DMS 273 (cell line): ENCODE data around the gene UGT1A7.

Experiments
- DNase-seq: peaks from one replicate; lab custom pipeline; 2025; ENCODE audit not compliant: unreplicated experiment; lab: John Stamatoyannopoulos, UW

The UGT1A7 gene

DNA sequence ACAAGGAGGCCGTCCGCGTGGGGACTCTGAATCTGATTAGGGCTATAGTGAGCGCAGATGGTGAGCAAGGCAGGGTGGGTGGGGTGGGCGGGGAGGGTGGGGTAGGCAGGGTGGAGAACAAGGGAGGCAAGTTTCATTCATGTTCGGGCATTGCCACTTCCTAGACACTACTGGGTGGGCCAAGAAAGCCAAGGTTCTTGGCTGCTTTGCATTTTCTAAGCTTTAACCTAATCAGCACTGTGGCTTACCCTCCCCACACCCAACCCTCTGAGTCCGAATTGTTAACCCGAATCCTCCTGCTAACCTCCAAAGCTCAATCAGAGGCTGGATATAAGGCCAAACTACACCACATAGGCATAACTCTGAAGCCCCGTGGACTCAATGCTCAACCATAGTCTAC lies 114.6 kb downstream of the UGT1A7 start:
- no peak for DNase-seq

DNA sequence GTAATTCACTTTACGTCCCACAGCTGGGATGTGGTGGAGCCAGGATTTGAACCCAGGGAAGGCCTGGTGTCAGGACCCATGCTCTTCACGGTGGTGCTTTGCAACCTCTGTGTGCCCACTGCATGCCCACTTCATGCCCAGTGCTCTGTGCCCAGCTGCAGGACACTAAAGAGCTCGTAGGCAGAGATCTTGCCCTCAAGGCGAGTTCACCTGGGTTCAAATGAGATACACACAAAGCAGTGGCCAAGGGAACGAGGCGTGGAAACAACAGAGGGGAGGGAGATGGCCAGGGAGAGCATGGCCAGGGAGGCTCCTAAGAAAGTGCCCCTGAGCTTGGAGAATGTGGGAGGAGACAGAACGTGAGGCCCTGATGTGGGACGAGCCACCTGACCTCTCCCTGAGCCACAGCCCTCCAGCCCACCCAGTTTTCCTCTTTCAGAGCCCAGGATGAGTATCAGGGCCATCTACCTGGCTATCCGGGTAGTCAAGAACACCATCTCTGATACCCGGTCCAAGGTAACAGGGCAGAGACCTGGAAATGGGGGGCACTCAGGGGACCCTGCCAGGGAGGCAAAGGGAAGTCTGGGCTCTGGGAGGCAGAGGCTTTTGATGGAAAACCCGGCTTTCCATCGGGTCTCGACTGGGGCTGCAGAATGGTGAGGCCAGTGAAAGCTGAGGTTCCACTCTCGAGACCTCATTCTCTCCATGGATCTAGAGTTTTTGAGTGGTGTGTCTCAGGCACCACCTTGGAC lies 116.8 kb downstream of the UGT1A7 start:
- DNase-seq = no peak

DNA sequence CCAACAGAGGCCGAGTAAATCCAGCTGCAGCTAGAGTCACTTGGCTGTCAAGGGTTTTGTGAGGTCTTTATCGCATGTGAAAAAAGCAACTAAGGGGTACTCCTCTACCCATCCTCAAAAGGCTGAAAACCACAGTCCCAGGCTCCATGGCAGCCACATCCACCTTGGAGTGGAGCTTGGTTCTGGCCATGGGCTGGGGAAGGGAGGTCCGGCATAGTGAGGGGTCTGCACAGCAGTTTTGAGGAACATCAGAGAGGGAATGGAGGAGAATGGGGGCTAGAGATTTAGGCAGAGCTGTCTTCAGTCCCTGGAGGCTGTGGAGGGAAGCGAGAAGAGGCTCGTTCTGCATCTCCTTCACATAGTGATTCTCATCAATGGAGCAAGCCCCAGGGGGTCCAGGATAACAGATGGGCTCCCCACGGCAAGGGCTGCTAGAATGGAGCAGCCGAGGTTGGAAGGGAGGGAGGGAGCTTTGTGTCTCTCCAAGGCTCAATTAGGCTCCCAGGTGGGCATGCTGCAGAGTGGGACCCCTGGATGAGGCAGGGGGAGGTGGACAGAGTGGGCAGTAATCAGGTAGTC lies 117.5 kb downstream of the UGT1A7 start:
- DNase-seq = peak; percentile 58

DNA sequence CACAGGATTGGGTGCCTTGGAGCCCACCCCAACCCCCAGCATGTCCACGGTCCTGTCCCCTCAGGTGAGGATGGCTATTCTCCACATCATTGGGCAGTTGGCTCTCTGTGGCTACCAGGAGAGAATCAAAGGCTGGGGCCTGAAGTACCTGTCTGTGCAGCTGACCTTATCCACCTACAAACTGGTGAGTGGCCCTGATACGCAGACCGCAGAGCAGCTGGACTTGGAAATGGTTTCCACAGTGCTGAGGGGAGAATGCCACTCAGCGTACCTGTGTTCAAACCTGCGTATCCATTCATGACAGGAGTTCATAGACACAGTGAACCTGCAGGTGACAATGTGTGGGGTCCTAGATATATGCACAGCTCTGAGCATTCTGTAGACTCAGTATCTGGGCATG lies 118.0 kb downstream of the UGT1A7 start:
- DNase-seq = no peak

DNA sequence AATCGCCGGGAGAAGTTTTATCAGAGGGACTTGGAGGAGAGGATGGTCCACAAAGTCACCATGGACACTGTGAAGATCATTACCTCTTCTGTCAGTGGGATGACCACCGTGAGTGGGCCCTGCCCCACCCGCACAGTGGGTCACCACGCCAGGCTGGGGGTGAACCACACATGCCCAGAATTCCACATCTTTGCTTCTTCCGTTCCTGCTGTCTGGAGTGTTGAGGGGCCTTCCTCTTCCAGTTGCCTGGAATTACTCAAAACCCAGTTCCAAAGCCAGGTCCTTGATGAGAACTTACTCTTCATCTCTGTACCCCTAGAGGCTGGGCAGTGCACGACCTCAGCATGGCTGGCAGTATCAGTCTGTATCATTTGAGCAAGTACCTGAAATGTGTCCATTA lies 118.5 kb downstream of the UGT1A7 start:
- no peak for DNase-seq

DNA sequence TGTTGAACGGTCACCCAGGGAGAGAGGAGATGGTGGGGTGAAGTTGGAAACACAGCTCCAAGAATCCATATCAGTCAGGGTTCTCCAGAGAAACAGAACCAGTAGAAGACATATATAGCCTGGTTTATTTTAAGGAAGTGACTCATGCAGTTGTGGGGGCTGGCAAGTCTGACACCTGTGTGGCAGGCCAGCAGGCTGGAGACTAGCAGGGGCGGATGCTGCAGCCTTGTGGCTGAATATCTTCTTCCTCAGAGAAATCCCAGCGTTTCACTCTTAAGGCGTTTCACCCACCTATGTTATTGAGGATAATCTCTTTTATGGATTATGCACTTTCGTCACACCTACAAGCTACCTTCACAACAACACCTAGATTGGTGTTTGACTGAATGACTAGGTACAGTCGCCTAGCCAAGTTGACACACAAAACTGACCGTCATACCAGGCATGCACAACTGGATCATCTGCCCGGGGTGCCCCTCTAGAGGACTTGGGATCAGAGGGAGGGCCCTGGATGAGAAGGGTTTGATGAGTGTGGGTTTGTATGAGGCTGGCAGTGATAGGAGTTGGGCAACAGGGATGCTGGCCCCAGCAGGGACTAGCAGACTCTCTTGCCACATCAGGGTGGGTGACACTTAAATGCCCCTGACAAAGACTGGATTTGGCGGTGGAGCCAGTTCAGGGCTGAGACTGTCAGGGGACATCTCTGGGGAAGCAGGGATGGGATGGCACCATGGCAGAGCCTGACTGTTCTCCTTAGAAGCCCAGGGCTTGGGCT lies 119.8 kb downstream of the UGT1A7 start:
- no peak for DNase-seq

DNA sequence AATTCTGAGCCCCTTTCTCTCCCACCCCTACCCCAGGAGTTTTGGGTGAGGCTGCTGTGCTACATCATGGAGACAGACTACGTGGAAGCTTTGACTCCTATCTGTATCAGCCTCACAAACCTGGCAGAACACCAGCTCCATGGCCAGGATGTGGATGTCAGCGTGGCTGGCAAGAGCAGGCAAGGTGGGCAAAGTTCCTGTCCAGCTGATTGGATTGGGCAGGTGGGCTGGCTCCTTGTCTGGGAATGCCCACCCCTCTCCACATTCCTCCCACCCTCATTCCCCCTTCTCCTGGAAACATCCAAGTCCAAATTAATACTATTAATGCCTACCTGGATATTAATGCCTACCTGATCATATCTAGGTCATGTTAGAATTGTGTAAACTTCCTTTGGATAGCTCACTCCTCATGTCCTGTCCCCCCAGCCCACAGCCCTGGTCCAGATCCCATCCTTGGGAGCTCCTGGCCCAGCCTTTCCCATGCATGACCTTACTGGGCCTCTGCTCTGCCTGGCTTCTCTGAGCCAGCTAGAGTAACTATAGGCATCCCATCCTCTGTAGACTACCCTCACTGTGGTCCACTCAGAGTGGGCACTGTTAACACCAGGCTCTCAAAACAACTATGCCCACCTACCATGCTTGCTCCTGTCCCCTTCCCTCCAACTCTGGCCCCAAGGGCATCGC lies 120.6 kb downstream of the UGT1A7 start:
- no peak for DNase-seq

DNA sequence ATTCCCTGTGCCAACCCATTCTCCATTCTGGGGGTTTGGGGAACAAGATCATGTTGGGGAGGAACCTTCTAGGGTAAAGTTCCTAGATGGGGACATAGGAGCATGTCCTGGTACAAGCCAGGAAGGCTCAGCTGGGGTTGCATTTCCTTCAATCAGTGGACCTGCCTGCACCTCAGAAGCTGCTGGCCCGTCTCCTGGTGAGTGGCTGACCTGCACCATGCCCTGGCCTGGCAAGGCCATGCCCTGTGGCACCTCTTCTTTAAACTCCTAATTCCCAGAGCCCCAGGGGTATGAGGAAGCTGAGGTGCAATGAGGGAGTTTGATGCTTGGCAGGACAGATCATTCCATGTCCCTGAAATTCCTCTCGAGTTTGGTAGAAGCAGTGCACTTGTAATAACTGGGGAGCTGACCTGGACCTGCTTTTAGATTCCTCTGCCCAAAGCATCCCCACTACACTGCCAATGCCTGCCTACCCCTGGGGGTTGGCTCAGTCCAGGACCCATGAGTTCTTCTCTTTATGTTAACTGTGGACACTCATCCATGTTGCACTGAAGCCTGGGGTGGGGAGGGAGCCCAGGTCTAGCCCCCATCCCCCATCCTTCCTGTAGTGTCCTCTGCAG lies 121.7 kb downstream of the UGT1A7 start:
- DNase-seq = no peak

DNA sequence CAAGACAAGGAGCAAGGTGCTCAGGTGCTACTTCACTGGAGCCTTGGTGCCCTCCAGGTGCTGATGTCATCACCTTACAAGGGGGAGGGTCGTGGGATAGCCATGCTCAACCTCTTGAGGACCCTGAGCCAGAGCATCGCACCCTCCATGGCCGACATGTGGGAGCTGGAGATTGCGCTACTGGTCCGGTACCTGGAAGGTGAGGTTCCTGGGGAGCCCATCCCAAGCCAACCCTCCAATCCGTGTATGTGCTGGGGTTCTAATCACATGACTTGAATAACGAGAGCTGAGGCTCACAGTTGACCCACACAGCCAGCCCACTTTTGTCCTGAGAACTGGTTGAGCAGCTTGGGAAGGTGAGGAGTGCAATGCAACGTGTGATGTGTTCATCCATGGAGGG lies 122.3 kb downstream of the UGT1A7 start:
- DNase-seq = no peak

DNA sequence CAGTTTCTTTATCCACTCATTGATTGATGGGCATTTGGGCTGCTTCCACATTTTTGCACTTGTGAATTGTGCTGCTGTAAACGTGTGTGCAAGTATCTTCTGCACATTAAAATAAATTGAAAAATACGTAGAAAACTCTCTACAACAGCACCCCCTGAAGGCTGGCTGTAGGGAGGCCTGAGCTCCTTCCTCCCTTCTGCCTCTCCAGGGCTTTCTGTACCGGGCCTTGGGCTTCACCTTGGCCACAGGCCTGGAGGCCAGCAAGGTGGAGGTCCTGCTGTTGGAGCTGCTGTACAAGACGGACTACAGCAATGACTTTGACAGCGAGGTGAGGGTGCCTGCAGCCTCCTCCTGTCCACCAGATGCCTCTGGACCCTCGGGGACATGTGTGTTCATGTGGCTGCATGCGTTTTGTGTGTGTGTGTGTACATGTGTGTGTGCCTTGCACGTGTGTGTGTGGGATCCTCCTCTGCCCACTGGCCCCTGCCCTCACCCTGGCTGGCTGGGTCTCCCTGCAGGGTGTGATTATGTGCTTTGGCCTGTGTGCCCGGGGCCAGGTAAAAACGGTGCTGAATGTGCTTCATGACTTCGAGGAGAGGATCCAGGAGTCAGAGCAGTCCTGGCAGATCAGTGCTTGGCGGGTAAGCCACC lies 125.6 kb downstream of the UGT1A7 start:
- DNase-seq = no peak

DNA sequence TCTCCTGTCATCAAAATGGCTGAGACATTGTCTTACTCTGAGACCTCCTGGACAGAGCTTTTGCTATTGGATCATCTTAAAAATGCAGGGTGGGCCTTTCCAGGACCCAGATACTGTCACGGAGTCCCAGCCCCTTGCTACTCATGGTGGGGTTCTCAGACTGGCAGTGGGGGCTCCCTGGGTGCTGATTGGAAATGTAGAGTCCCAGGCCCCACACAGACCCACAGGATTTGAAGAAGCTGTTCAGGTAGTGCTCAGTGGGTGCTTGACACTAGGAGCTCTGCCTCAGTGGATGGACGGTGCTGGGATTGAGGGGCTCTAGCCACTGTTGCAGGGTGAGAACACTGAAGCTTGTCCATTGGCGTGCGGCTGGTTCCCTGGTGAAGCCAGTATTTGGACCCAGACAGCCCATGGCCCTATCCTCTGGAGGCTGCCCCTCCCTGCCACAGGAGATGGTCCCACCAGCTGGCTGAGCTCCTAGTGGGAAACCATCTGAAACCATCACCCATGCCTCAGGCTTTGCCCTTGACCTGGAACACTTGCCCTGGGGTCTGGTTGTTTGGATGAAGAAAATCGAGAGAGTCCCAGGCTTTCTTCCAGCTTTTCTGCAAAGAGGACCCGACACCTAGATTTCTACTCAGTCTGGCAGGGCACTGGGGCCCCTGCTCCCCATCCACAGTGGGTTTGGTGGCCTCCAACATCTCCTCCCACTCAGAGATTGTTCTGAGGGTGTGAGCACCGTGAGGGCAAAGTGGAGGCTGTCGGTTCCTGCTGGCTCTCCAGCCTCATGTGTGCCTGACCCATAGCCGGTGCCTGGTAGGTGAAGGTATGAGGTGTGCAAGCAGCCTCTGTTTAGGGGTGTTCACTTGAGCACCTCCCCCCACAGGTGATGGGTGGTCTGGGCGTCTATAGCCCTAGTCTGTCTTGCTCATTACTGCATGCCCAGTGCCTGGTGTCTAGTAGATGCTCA lies 126.5 kb downstream of the UGT1A7 start:
- no peak for DNase-seq

DNA sequence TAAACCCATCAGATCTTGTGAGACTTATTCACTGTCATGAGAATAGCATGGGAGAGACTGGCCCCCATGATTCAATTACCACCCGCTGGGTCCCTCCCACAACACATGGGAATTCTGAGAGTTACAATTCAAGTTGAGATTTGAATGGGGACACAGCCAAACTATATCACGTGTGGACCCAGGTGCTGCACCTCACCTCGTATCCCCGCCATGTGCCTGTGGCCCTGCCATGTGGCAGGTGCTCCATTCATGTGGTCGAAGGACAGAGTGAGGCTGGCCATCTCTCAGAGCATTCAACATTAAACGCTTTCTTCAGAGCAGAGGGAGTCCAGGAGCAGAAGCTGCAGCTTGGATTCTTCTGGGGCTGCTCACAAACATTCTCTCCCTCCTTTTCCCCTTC lies 128.7 kb downstream of the UGT1A7 start:
- no peak for DNase-seq

DNA sequence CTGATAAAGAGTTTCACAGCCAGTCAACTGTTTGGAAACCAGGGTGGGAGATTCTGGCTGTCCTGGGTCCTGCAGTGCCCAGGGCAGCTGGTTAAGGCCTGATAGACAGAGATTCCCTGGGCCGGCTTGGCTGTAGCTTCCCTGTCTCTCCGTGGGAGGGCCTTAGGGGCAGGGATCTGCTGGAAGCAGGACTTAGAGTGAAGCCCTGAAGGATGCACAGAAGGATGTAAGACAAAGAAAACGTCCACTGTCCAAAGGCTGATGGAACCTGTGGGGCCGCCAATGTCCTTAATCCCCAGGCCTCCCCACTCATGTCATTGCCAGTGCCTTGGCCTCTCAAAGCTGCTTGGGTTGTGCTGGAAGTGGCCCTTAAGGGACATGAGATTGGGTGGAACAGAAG lies 129.4 kb downstream of the UGT1A7 start:
- no peak for DNase-seq

DNA sequence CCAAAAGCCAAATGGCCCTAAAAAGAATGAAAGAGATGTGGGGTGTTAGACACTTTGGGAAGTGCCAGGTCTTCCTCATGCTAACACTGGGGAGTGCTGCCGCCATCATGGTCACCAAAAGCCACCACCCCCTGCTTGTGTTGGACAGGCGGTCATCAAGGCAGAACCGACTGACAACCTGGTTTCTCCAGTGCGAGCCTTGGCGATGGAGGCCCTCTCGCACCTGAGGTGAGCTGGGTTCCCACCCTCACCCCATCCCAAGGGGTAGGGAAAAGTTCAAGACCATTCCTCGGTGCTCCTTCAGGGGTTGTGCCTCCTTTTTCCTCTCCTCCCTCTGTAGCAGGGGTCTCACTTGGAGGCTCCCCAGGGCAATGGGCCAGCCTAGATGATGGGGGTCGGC lies 130.0 kb downstream of the UGT1A7 start:
- DNase-seq = no peak

DNA sequence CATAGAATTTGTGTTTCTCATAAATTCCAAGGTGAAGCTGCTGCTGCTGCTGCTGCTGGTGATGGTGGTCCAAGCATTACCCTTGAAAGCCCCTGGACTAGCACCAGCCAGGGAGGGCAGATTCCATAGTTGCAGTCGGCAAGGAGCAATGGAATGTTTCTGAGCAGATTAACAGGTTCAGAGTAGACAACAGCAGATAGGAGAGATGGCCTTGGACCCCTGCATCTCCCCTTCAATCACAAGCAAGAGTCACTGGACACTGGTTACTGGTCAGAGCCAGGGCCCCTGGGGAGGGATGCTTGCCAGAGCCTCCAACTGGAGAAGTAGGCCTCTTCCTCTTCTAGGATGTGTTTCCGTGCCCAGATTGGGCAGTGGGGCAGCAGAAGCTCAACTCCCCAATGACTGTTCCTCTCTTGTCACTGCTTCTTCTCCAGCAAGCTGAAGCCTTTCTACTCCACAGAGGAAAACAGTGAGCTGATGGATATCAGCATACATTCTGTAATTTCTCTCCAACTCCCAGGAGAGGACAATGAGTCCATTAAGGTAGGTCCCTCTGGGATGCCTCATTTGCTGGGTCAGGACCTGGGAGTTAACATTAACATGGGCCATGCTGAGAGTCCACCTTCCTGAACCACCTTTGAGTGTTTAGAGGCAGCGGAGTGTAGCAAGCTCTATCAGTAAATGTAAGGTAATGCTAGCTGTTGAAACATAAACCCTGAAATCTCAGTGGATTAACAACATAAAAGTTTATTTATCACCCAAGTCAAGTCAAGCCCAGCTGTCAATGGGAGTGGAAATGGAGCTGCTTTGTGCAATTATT lies 131.7 kb downstream of the UGT1A7 start:
- no peak for DNase-seq

DNA sequence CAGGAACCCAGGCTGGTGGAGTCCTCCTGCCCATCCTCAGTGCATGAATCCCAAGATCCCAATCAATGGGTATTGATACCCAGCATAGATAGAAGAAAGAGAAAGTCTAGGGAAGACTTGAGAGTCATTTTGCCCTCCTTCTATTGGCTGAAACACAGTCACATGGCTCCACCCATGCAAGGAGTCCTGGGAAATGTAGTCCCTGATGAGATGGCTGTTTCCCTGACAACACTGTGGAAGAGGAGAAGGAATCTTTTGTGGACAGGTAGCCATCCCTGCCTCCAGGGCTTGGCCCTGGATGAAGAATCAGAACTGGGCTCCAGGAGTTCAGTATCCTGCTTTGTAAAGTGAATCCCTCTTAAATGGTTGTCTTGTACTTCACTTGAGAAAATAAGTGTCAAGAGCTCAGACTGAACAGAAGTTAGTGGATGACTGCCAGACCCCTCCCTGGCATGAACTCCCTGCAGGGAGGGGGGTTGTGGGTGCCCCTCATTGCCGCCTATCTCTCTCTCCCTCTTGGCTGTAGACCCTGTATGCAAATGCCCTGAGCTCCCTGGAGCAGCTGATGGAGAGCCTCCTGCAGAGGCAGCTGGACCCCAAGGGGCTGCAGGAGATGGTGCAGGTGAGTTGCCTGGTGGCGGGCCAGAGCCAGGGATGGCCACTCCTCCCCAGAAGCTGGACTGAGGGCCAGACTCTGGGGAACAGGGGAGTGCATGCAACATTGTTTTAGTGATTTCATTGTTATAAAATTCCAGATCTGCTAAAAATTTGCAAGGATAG lies 132.5 kb downstream of the UGT1A7 start:
- peak; percentile 44 for DNase-seq

DNA sequence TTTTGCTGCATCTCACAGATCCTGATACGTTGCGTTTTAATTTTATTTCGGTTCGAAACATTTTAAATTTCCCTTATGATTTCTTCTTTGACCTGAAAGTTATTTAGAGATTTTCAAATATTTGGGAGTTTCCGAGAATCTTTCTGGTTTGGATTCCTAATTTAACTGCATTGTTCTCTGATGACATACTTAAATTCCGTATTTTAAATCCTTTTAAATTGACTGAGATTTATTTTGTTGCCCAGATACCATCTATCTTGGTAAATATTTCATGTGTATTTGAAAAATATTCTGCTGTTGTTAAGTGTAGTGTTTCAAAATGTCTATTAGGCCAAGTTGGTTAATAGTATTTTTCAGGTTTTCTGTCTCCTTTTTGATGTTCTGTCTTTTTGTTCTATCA lies 134.2 kb downstream of the UGT1A7 start:
- no peak for DNase-seq

DNA sequence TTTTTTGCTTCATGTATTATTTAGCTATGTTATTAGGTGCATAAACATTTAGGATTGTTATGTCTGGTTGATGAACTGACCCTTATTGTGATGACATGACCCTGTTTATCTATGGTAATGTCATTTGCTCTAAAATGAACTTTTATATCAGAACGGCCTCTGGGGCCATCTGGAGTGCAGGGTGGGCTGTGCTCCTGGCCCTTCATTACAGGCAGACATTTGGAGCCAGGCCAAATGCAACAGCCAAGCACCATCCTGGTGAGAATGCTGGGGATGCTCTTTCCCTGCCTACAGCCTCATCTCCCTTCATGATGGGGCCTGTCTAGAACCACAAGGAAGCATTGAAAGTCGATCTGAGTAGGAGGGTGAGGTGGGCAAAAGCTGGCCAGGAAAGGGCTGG lies 134.6 kb downstream of the UGT1A7 start:
- peak; percentile 70 for DNase-seq
